NCI-H146 (cell line): Measurements from ENCODE around the gene DOCK6.
"Not testable (repeated sequence)": the region's sequence is repeated elsewhere in the genome, so short reads cannot be mapped to it uniquely, and the experiment has no call there.

Experiments used
- DNase-seq: peaks from one replicate; lab custom pipeline; 2025; lab: John Stamatoyannopoulos, UW

The DOCK6 gene

GRCh38 chr19:11197291-11198174 lies 64.8 kb downstream of the DOCK6 start, which contains the start of gene KANK2:
TSS of gene KANK2 (minus strand) at chr19:11197545. CDS start at chr19:11194511, 3,034 bp downstream.
- DNase-seq, result peak; percentile 99

GRCh38 chr19:11196406-11197287 lies 65.7 kb downstream of the DOCK6 start:
- DNase-seq, result peak; percentile 54

- DNase-seq, result no peak
These were observed 66.6 kb downstream of the DOCK6 start for GRCh38 chr19:11195681-11196080.

- DNase-seq, result no peak
These were observed 67.4 kb downstream of the DOCK6 start for GRCh38 chr19:11194656-11195558.

GRCh38 chr19:11194173-11194572 lies 68.2 kb downstream of the DOCK6 start:
- no peak for DNase-seq

- DNase-seq, result no peak
These were observed 69.1 kb downstream of the DOCK6 start for GRCh38 chr19:11192957-11193939.

GRCh38 chr19:11191934-11192333 lies 70.4 kb downstream of the DOCK6 start:
- no peak for DNase-seq

GRCh38 chr19:11191273-11191755 lies 71.0 kb downstream of the DOCK6 start:
- DNase-seq, result no peak

GRCh38 chr19:11190501-11190900 lies 71.8 kb downstream of the DOCK6 start:
- no peak for DNase-seq

- DNase-seq, result no peak
These were observed 74.9 kb downstream of the DOCK6 start for GRCh38 chr19:11187441-11187840.

- no peak for DNase-seq
These were observed 79.3 kb downstream of the DOCK6 start for GRCh38 chr19:11182994-11183393.

- DNase-seq, result no peak
These were observed 80.8 kb downstream of the DOCK6 start for GRCh38 chr19:11181488-11181887.

GRCh38 chr19:11180975-11181374 lies 81.3 kb downstream of the DOCK6 start:
- not testable (repeated sequence) for DNase-seq

GRCh38 chr19:11180346-11180745 lies 82.0 kb downstream of the DOCK6 start:
- no peak for DNase-seq

- no peak for DNase-seq
These were observed 82.5 kb downstream of the DOCK6 start for GRCh38 chr19:11179716-11180297.

GRCh38 chr19:11179145-11179465 lies 83.2 kb downstream of the DOCK6 start:
- not testable (repeated sequence) for DNase-seq

- no peak for DNase-seq
These were observed 84.7 kb downstream of the DOCK6 start for GRCh38 chr19:11177592-11177991.

- DNase-seq, result no peak
These were observed 85.7 kb downstream of the DOCK6 start for GRCh38 chr19:11176466-11177193.

- no peak for DNase-seq
These were observed 86.4 kb downstream of the DOCK6 start for GRCh38 chr19:11175920-11176319.
